Measurements from ENCODE around the gene DPYSL4. TPM values are rescaled to one million over a fixed set of nuclear protein-coding genes. Genes with fewer than 3 reads are reported as not detected.

Gene DPYSL4
- total and polyA plus RNA-seq, 2 of the 4 experiments (the other 2 are of a cell fraction), result 8.1 to 30.5 TPM

DNA sequence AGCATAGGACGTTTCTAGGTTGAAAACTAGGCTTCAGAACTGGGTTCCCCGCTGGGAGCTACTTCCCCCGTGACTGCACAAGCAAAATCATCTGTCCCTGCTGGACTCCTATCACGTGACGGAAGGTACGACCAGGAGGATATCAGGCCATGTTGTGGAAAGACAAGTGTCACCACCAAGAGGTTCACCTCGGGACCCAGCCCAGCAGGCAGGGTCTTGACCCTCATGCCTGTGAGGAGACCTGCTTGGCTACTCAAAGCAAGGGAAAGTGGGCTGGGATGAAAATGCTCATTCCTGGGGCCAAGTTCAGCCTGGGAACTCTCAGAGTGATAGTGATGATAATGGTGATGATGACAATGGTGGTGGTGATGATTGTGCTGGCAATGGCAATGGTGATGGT, 32.3 kb upstream of the DPYSL4 start:
- Histone ChIP-seq H2BK120ac (ENCODE audit: low read depth, low read length) (no peak overlapping the region), H2BK5ac (ENCODE audit: low read depth, low read length, poor library complexity, severe bottlenecking) (no peak overlapping the region), H3K27ac (ENCODE audit: insufficient read depth, low read length) (no peak overlapping the region), H4K91ac (ENCODE audit: insufficient read depth, low read depth, low read length) (no peak overlapping the region), H3K9me1 (ENCODE audit: insufficient read depth, low read length) (no peaks in the 10 kb centered on the region), H3K18ac (ENCODE audit: low read depth, low read length) (no peak overlapping the region), H3K14ac (replicated peaks; ENCODE audit: low read depth, low read length) (no peak overlapping the region), H3K9me3 (ENCODE audit: control insufficient read depth, insufficient read depth, low read length) (no peaks in the 10 kb centered on the region), H4K5ac (ENCODE audit: low read depth, low read length) (no peak overlapping the region), H3K4me3 (ENCODE audit: insufficient read depth, low read depth, low read length) (no peak overlapping the region), H3K27me3 (ENCODE audit: control insufficient read depth, insufficient read depth, low read length) (peaks cover 2% of the 10 kb centered on the region; the same call in 1 of the 2 replicates), H3K56ac (ENCODE audit: extremely low read depth, insufficient read depth, low read length) (no peak overlapping the region), H3K4me1 (ENCODE audit: control insufficient read depth, insufficient read depth, low read length) (no peaks in the 10 kb centered on the region), H2AK9ac (replicated peaks; ENCODE audit: low read depth, low read length, poor library complexity) (no peak overlapping the region), H4K20me1 (ENCODE audit: insufficient read depth, low read length) (no peaks in the 10 kb centered on the region), H3K4me2 (ENCODE audit: low read depth, low read length) (no peak overlapping the region), H2AK5ac (ENCODE audit: low read depth, low read length) (no peak overlapping the region), H3K79me1 (ENCODE audit: low read depth in 1 of 2, low read length in 2 of 2) (no peaks in the 10 kb centered on the region), H3K23ac (ENCODE audit: low read depth, low read length) (no peak overlapping the region), H2BK20ac (ENCODE audit: low read depth, low read length) (no peak overlapping the region), H2AFZ (replicated peaks; ENCODE audit: low read length, poor library complexity) (no peak overlapping the region), H3K4ac (ENCODE audit: low read depth, low read length) (no peak overlapping the region), H4K8ac (ENCODE audit: low read depth in 2 of 2, low read length in 2 of 2) (no peak overlapping the region), H2BK15ac (ENCODE audit: low read depth, low read length) (no peak overlapping the region), H3K9ac (ENCODE audit: low read depth, low read length) (no peak overlapping the region), H3K36me3 (ENCODE audit: control insufficient read depth, insufficient read depth, low read length) (no peaks in the 10 kb centered on the region)
- ChIA-PET POLR2A (ENCODE audit: unreplicated experiment) (no interaction called here), CTCF (no interaction called here)
- dilution Hi-C loops (cut with HindIII; ENCODE audit: low sequenced_read_pairs, unreplicated experiment), result no loop called here
- 48% methylated on average over 4 of the region's 7 CpGs; no CpG with 5 or more reads in 1 of the 2 experiments for WGBS, 2 experiments (ENCODE audit: extremely low coverage in 2 of 2, insufficient read length in 1 of 2)
- DNase-seq, result no peak
- intact Hi-C loops (cut with micrococcal nuclease), result no loop called here
- ATAC-seq (ENCODE audit: low read depth), result no peak
- in situ Hi-C loops (cut with MboI; ENCODE audit: low sequenced_read_pairs), result no loop called here
- no TSS peak for BruUV-seq (replicated peaks)
- no peak for TF ChIP-seq MXI1 (IDR thresholded peaks at IDR 0.05; ENCODE audit: borderline replicate concordance, low read depth, low read length)
- TF ChIP-seq CHD1 (IDR thresholded peaks at IDR 0.05; ENCODE audit: low read depth, low read length), result no peak
- no peak for TF ChIP-seq RAD21 (IDR thresholded peaks at IDR 0.05; ENCODE audit: low read length)
- TF ChIP-seq MAFK (IDR thresholded peaks at IDR 0.05; ENCODE audit: low read depth, low read length), result no peak
- TF ChIP-seq FOS (IDR thresholded peaks at IDR 0.05; ENCODE audit: low read depth, low read length), result no peak
- TF ChIP-seq, protein P1, sequence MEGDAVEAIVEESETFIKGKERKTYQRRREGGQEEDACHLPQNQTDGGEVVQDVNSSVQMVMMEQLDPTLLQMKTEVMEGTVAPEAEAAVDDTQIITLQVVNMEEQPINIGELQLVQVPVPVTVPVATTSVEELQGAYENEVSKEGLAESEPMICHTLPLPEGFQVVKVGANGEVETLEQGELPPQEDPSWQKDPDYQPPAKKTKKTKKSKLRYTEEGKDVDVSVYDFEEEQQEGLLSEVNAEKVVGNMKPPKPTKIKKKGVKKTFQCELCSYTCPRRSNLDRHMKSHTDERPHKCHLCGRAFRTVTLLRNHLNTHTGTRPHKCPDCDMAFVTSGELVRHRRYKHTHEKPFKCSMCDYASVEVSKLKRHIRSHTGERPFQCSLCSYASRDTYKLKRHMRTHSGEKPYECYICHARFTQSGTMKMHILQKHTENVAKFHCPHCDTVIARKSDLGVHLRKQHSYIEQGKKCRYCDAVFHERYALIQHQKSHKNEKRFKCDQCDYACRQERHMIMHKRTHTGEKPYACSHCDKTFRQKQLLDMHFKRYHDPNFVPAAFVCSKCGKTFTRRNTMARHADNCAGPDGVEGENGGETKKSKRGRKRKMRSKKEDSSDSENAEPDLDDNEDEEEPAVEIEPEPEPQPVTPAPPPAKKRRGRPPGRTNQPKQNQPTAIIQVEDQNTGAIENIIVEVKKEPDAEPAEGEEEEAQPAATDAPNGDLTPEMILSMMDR (conservative IDR thresholded peaks at IDR 0.05; ENCODE audit: low read depth, low read length), result no peak
- TF ChIP-seq SMC3 (IDR thresholded peaks at IDR 0.05; ENCODE audit: low read depth, low read length), result no peak
- TF ChIP-seq, protein P2, sequence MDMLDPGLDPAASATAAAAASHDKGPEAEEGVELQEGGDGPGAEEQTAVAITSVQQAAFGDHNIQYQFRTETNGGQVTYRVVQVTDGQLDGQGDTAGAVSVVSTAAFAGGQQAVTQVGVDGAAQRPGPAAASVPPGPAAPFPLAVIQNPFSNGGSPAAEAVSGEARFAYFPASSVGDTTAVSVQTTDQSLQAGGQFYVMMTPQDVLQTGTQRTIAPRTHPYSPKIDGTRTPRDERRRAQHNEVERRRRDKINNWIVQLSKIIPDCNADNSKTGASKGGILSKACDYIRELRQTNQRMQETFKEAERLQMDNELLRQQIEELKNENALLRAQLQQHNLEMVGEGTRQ (IDR thresholded peaks at IDR 0.05; ENCODE audit: low read depth, low read length), result no peak
- TF ChIP-seq RFX5 (IDR thresholded peaks at IDR 0.05; ENCODE audit: low read depth, low read length), result no peak
- TF ChIP-seq POLR2A (IDR thresholded peaks at IDR 0.05; ENCODE audit: low read depth, low read length), result no peak
- no peak for TF ChIP-seq NFE2L2 (IDR thresholded peaks at IDR 0.05; ENCODE audit: low read depth, low read length)
- TF ChIP-seq, protein P3, sequence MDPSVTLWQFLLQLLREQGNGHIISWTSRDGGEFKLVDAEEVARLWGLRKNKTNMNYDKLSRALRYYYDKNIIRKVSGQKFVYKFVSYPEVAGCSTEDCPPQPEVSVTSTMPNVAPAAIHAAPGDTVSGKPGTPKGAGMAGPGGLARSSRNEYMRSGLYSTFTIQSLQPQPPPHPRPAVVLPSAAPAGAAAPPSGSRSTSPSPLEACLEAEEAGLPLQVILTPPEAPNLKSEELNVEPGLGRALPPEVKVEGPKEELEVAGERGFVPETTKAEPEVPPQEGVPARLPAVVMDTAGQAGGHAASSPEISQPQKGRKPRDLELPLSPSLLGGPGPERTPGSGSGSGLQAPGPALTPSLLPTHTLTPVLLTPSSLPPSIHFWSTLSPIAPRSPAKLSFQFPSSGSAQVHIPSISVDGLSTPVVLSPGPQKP (IDR thresholded peaks at IDR 0.05; ENCODE audit: borderline replicate concordance, low read depth, low read length), result no peak
- no peak for TF ChIP-seq MAZ (IDR thresholded peaks at IDR 0.05; ENCODE audit: borderline replicate concordance, low read depth, low read length)
- no peak for TF ChIP-seq CEBPB (IDR thresholded peaks at IDR 0.05; ENCODE audit: low read depth, low read length)
- no peak for TF ChIP-seq BHLHE40 (IDR thresholded peaks at IDR 0.05; ENCODE audit: low read depth, low read length)
- no peak for TF ChIP-seq RCOR1 (IDR thresholded peaks at IDR 0.05; ENCODE audit: insufficient replicate concordance, low read length)

Data from IMR-90 (cell line).